CD4-positive, alpha-beta T cell (primary cell): ENCODE data around the gene SLC47A2. TPM values are rescaled to one million over a fixed set of nuclear protein-coding genes. Genes with fewer than 3 reads are reported as not detected.

Experiments used
- ATAC-seq: fragments of 200-7000 bp; cut with Tn5 transposase; one replicate; pipeline ENCODE4 v1.10.0; 2022; ENCODE audit warnings: mild to moderate bottlenecking; ENCODE audit not compliant: poor library complexity
- CTCF ChIA-PET: fragments of 350-600 bp; sonication (Branson Sonifier 250); formaldehyde crosslinking; loops from one replicate; lab custom pipeline; 2021; ENCODE audit warnings: antibody characterized with exemption, inconsistent platforms; lab: Charles Lee
- POLR2A ChIA-PET: fragments of 350-600 bp; sonication (Branson Sonifier 250); formaldehyde crosslinking; loops from one replicate; lab custom pipeline; 2021; ENCODE audit warnings: antibody characterized with exemption, inconsistent platforms; lab: Charles Lee
- DNase-seq, 14 experiments: peaks; one replicate each; pipeline ENCODE4 v3.0.0-alpha.2; 2013 to 2020; ENCODE audit warnings: mixed read lengths in 2 of 14
- H3K27ac ChIP-seq, 2 donors: one replicate each; pipeline versions ENCODE4 v1.5.1 to v1.7.0; 2013; ENCODE audit warnings: low read length in 2 of 2, low read depth in 1 of 2, mild to moderate bottlenecking in 1 of 2
- H3K27me3 ChIP-seq, 2 experiments: 1 replicate in 1 of 2; 2 replicates in 1 of 2; pipeline versions ENCODE4 v1.6.1 to v1.7.0; 2013; ENCODE audit warnings: low read length in 2 of 2, control low read depth in 1 of 2, mild to moderate bottlenecking in 1 of 2, moderate library complexity in 1 of 2; ENCODE audit not compliant: insufficient read depth in 2 of 2, control insufficient read depth in 1 of 2
- H3K36me3 ChIP-seq: one replicate; pipeline ENCODE4 v1.6.1; 2013; ENCODE audit warnings: low read length, control low read depth; ENCODE audit not compliant: insufficient read depth
- H3K4me1 ChIP-seq: one replicate; pipeline ENCODE4 v1.6.1; 2013; ENCODE audit warnings: low read length, control low read depth; ENCODE audit not compliant: insufficient read depth
- H3K4me3 ChIP-seq: one replicate; pipeline ENCODE4 v1.5.1; 2013; ENCODE audit warnings: mild to moderate bottlenecking, low read length, moderate library complexity
- H3K9me3 ChIP-seq, 2 experiments: 1 replicate in 1 of 2; 2 replicates in 1 of 2; pipeline versions ENCODE4 v1.6.1 to v1.7.0; 2013; ENCODE audit warnings: low read length in 2 of 2, mild to moderate bottlenecking in 2 of 2, control low read depth in 1 of 2, moderate library complexity in 1 of 2; ENCODE audit not compliant: control insufficient read depth in 1 of 2, insufficient read depth in 1 of 2
- H3K27ac Mint-ChIP-seq: one replicate; pipeline ENCODE4 v1.8.0; 2020; ENCODE audit warnings: mixed read lengths
- H3K27me3 Mint-ChIP-seq: one replicate; pipeline ENCODE4 v1.8.0; 2021; ENCODE audit warnings: mixed read lengths
- H3K36me3 Mint-ChIP-seq: one replicate; pipeline ENCODE4 v1.8.0; 2021; ENCODE audit warnings: low read depth, mixed read lengths
- H3K4me1 Mint-ChIP-seq: one replicate; pipeline ENCODE4 v1.8.0; 2021; ENCODE audit warnings: low read depth, mixed read lengths
- H3K4me3 Mint-ChIP-seq: one replicate; pipeline ENCODE4 v1.8.0; 2020; ENCODE audit warnings: mild to moderate bottlenecking, mixed read lengths
- H3K9me3 Mint-ChIP-seq: one replicate; pipeline ENCODE4 v1.8.0; 2020; ENCODE audit warnings: mixed read lengths
- CTCF ChIP-seq: fragments of 200-600 bp; IDR thresholded peaks from one replicate; pipeline ENCODE4 v1.8.0; 2022; ENCODE audit warnings: antibody characterized with exemption, mild to moderate bottlenecking
- intact Hi-C, 2 experiments: fragments of 100-400 bp; cut with DNase I in 1 of 2; cut with micrococcal nuclease in 1 of 2; formaldehyde crosslinking; loops; one replicate each; pipeline versions ENCODE4 v1.15.1 to v1.9.0; 2023 to 2025; cut with DNase I, micrococcal nuclease
- total RNA-seq, 174 experiments: library from RNA in 2 of 174; stranded (reverse) in 2 of 174; gene quantifications; one replicate each; pipeline ENCODE4 v1.2.3 and lab custom pipeline; 2021 to 2026

Gene SLC47A2
- total RNA-seq, 2 experiments from 2014 or later: not detected

GRCh38 chr17:19714542-19715411, 1.6 kb downstream of the SLC47A2 start:
- no peak for DNase-seq
- intact Hi-C loops: no loop called here
- CTCF ChIA-PET: no interaction called here
- Histone ChIP-seq H3K4me1 (no peaks in the 10 kb centered on the region), H3K4me3 (no peak overlapping the region), H3K36me3 (no peaks in the 10 kb centered on the region), H3K27ac (no peak overlapping the region), H3K9me3 (no peaks in the 10 kb centered on the region), H3K27me3 (no peaks in the 10 kb centered on the region)
- TF ChIP-seq CTCF: no peak
- Mint-ChIP-seq H3K27me3 (no peaks in the 10 kb centered on the region), H3K36me3 (no peaks in the 10 kb centered on the region), H3K4me1 (no peaks in the 10 kb centered on the region), H3K27ac (no peak overlapping the region), H3K9me3 (no peaks in the 10 kb centered on the region), H3K4me3 (no peak overlapping the region)
- POLR2A ChIA-PET: no interaction called here
- ATAC-seq: no peak

- ATAC-seq: no peak
- no peak for TF ChIP-seq CTCF
These were observed 2.5 kb downstream of the SLC47A2 start for GRCh38 chr17:19713901-19714361.

GRCh38 chr17:19713462-19713861, 2.9 kb downstream of the SLC47A2 start:
- Histone ChIP-seq H3K27ac (no peak overlapping the region), H3K4me1 (no peaks in the 10 kb centered on the region), H3K27me3 (no peaks in the 10 kb centered on the region), H3K9me3 (no peaks in the 10 kb centered on the region), H3K36me3 (no peaks in the 10 kb centered on the region), H3K4me3 (no peak overlapping the region)
- POLR2A ChIA-PET: no interaction called here
- ATAC-seq: no peak
- Mint-ChIP-seq H3K4me1 (no peaks in the 10 kb centered on the region), H3K27ac (no peak overlapping the region), H3K9me3 (no peaks in the 10 kb centered on the region), H3K36me3 (no peaks in the 10 kb centered on the region), H3K4me3 (no peak overlapping the region), H3K27me3 (no peaks in the 10 kb centered on the region)
- CTCF ChIA-PET: no interaction called here
- intact Hi-C loops: no loop called here
- DNase-seq: no peak
- TF ChIP-seq CTCF: no peak

More at GRCh38 chr17:19713901-19714361, 2.5 kb downstream of the SLC47A2 start:
- intact Hi-C loops: no loop called here
- Histone ChIP-seq H3K4me3 (no peak overlapping the region), H3K36me3 (no peaks in the 10 kb centered on the region), H3K27me3 (no peaks in the 10 kb centered on the region), H3K27ac (no peak overlapping the region), H3K9me3 (no peaks in the 10 kb centered on the region), H3K4me1 (no peaks in the 10 kb centered on the region)
- Mint-ChIP-seq H3K4me3 (no peak overlapping the region), H3K9me3 (no peaks in the 10 kb centered on the region), H3K27ac (no peak overlapping the region), H3K27me3 (no peaks in the 10 kb centered on the region), H3K4me1 (no peaks in the 10 kb centered on the region), H3K36me3 (no peaks in the 10 kb centered on the region)
- ChIA-PET POLR2A (no interaction called here), CTCF (no interaction called here)
- DNase-seq: no peak
